ENCODE results near the gene TMCO4.

GRCh38 chr1:19743180-19743579, 56.5 kb downstream of the TMCO4 start:
- TF ChIP-seq CTCF (IDR thresholded peaks at IDR 0.05; ENCODE audit: extremely low read depth in 1 of 2, insufficient read depth in 1 of 2, low read depth in 1 of 2, low read length in 2 of 2) (no peak), POLR2A (IDR thresholded peaks at IDR 0.05; ENCODE audit: low read depth, low read length) (no peak), MAX (IDR thresholded peaks at IDR 0.05; ENCODE audit: insufficient read depth, insufficient read length) (no peak), GATA2 (IDR thresholded peaks at IDR 0.05; ENCODE audit: insufficient read depth, insufficient read length, low read depth, low read length) (no peak), POLR2AphosphoS5 (IDR thresholded peaks at IDR 0.05; ENCODE audit: insufficient read depth, low read depth, low read length) (no peak), EZH2 (IDR thresholded peaks at IDR 0.05; ENCODE audit: borderline replicate concordance, low read depth, low read length, severe bottlenecking) (no peak), MYC (IDR thresholded peaks at IDR 0.05; ENCODE audit: low read depth, low read length) (no peak), JUN (IDR thresholded peaks at IDR 0.05; ENCODE audit: borderline replicate concordance, insufficient read depth, insufficient read length, low read depth) (no peak)
